ENCODE data around the gene MED12L. TPM values are rescaled to one million over a fixed set of nuclear protein-coding genes. Genes with fewer than 3 reads are reported as not detected.

Gene MED12L, protein sequence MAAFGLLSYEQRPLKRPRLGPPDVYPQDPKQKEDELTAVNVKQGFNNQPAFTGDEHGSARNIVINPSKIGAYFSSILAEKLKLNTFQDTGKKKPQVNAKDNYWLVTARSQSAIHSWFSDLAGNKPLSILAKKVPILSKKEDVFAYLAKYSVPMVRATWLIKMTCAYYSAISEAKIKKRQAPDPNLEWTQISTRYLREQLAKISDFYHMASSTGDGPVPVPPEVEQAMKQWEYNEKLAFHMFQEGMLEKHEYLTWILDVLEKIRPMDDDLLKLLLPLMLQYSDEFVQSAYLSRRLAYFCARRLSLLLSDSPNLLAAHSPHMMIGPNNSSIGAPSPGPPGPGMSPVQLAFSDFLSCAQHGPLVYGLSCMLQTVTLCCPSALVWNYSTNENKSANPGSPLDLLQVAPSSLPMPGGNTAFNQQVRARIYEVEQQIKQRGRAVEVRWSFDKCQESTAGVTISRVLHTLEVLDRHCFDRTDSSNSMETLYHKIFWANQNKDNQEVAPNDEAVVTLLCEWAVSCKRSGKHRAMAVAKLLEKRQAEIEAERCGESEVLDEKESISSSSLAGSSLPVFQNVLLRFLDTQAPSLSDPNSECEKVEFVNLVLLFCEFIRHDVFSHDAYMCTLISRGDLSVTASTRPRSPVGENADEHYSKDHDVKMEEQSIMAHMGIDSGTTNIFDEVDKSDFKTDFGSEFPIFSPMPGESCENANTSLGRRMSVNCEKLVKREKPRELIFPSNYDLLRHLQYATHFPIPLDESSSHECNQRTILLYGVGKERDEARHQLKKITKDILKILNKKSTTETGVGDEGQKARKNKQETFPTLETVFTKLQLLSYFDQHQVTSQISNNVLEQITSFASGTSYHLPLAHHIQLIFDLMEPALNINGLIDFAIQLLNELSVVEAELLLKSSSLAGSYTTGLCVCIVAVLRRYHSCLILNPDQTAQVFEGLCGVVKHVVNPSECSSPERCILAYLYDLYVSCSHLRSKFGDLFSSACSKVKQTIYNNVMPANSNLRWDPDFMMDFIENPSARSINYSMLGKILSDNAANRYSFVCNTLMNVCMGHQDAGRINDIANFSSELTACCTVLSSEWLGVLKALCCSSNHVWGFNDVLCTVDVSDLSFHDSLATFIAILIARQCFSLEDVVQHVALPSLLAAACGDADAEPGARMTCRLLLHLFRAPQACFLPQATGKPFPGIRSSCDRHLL (N-terminal part only)
- total RNA-seq = under 1 TPM; under 0.01 to 0.34 (median 0.27) TPM

GRCh38 chr3:151085227-151085888 lies at the start of gene MED12L:
MED12L (plus strand) TSS chr3:151085664; CDS start chr3:151086927, 1,263 bp downstream.
- no peak for TF ChIP-seq CTCF (IDR thresholded peaks at IDR 0.05; ENCODE audit: low read depth)

- TF ChIP-seq CTCF (IDR thresholded peaks at IDR 0.05; ENCODE audit: low read depth) = no peak
Observed at GRCh38 chr3:151037746-151038477, 47.6 kb upstream of the MED12L start.

DNA sequence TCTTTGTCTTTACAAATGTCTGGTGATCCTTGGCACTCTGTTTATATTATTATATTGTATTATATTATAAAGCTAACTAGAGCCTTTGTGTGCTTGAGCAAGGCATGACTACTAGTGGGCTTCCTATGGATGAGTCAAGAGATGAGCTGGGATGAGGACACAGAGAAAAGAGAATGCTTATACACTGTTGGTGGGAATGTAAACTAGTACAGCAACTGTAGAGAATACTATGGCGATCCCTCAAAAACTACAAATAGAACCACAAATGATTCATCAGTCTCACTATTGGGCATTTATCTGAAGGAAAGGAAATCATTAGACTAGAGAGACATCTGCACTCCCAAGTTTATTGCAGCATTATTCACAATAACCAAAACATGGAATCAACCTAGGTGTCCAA lies 40.8 kb upstream of the MED12L start:
- TF ChIP-seq CTCF (IDR thresholded peaks at IDR 0.05; ENCODE audit: low read depth) = no peak

DNA sequence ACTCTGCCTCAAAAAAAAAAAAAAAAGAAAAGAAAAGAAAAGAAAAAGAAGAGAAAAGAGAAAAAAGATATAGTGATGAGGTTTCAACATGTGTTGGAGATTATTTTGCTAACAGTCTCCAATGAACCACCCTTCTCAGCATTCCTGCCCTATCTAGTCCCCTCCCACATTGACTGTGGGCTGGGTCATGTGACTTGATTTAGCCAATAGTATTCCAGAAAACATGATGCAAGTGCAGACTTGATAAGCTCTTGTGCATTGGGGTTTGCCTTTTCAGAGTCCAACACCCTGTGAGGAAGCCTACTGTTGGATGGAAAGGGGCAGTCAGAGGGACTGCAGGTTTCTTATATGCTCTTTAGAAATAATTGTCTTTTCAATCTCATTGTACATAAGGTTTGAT lies 37.8 kb upstream of the MED12L start:
- TF ChIP-seq CTCF (IDR thresholded peaks at IDR 0.05; ENCODE audit: low read depth) = no peak

GRCh38 chr3:151051533-151051932 lies 33.9 kb upstream of the MED12L start:
- TF ChIP-seq CTCF (IDR thresholded peaks at IDR 0.05; ENCODE audit: low read depth) = no peak

- TF ChIP-seq CTCF (IDR thresholded peaks at IDR 0.05; ENCODE audit: low read depth) = no peak
Observed at GRCh38 chr3:151052346-151052745, 33.1 kb upstream of the MED12L start.
